SK-N-SH treated with all-trans-retinoic acid at 6 μM for 48 hours (cell line): ENCODE data around the gene CYP46A1.

Experiments used
- ATAC-seq: fragments of 200-7000 bp; cut with Tn5 transposase; 3 replicates; pipeline ENCODE4 v1.9.1; 2020; ENCODE audit warnings: mild to moderate bottlenecking, moderate library complexity
- ARNTL ChIP-seq: fragments of 450-650 bp; formaldehyde crosslinking; IDR thresholded peaks from 2 replicates; pipeline ENCODE4 v1.5.0; 2020; ENCODE audit warnings: low read depth, mild to moderate bottlenecking, moderate library complexity, borderline replicate concordance
- BACH2 ChIP-seq: fragments of 250-450 bp; sonication (Bioruptor Pico); IDR thresholded peaks from 2 replicates; pipeline ENCODE4 v1.9.0; 2021; ENCODE audit warnings: mild to moderate bottlenecking, borderline replicate concordance
- CREB5 ChIP-seq: fragments of 250-450 bp; sonication (Bioruptor Pico); IDR thresholded peaks from 2 replicates; pipeline ENCODE4 v1.5.1; 2020; ENCODE audit warnings: low read depth, mild to moderate bottlenecking, moderate library complexity
- CSDC2 ChIP-seq: fragments of 250-450 bp; sonication (Bioruptor Pico); IDR thresholded peaks from 2 replicates; pipeline ENCODE4 v1.5.0; 2020; ENCODE audit warnings: mild to moderate bottlenecking, moderate library complexity
- GLIS3 ChIP-seq: fragments of 250-450 bp; sonication (Bioruptor Pico); IDR thresholded peaks from 2 replicates; pipeline ENCODE4 v1.5.0; 2020; ENCODE audit warnings: mild to moderate bottlenecking, moderate library complexity
- ISL1 ChIP-seq: fragments of 250-450 bp; sonication (Bioruptor Pico); IDR thresholded peaks from 2 replicates; pipeline ENCODE4 v2.1.2; 2022; ENCODE audit warnings: mild to moderate bottlenecking, moderate library complexity
- OSR1 ChIP-seq: fragments of 250-450 bp; sonication (Bioruptor Pico); IDR thresholded peaks from 2 replicates; pipeline ENCODE4 v1.8.0; 2022; ENCODE audit warnings: moderate library complexity, mild to moderate bottlenecking, inconsistent platforms
- PATZ1 ChIP-seq: fragments of 250-450 bp; sonication (Bioruptor Pico); IDR thresholded peaks from 2 replicates; pipeline ENCODE4 v1.8.0; 2020; ENCODE audit warnings: mild to moderate bottlenecking, moderate library complexity, borderline replicate concordance
- POU6F1 ChIP-seq: fragments of 250-450 bp; sonication (Bioruptor Pico); IDR thresholded peaks from 2 replicates; pipeline ENCODE4 v1.8.0; 2021; ENCODE audit warnings: low read depth, mild to moderate bottlenecking, moderate library complexity, borderline replicate concordance
- PPARA ChIP-seq: fragments of 250-450 bp; sonication (Bioruptor Pico); IDR thresholded peaks from 2 replicates; pipeline ENCODE4 v1.5.0; 2020; ENCODE audit warnings: mild to moderate bottlenecking, borderline replicate concordance
- RARB ChIP-seq: fragments of 250-450 bp; sonication (Bioruptor Pico); IDR thresholded peaks from 2 replicates; pipeline ENCODE4 v1.8.0; 2021; ENCODE audit warnings: mild to moderate bottlenecking, moderate library complexity
- SNAI2 ChIP-seq: fragments of 250-450 bp; sonication (Bioruptor Pico); IDR thresholded peaks from 2 replicates; pipeline ENCODE4 v1.5.0; 2020; ENCODE audit warnings: mild to moderate bottlenecking, moderate library complexity
- TSHZ2 ChIP-seq: fragments of 250-450 bp; sonication (Bioruptor Pico); IDR thresholded peaks from 2 replicates; pipeline ENCODE4 v1.5.0; 2020; ENCODE audit warnings: mild to moderate bottlenecking, moderate library complexity
- ZC3H10 ChIP-seq: fragments of 250-450 bp; sonication (Bioruptor Pico); IDR thresholded peaks from 2 replicates; pipeline ENCODE4 v1.5.1; 2021; ENCODE audit warnings: mild to moderate bottlenecking, moderate library complexity
- ZFP3 ChIP-seq: fragments of 250-450 bp; sonication (Bioruptor Pico); IDR thresholded peaks from 2 replicates; pipeline ENCODE4 v1.5.0; 2020; ENCODE audit warnings: mild to moderate bottlenecking, moderate library complexity
- ZFP30 ChIP-seq: fragments of 450-650 bp; formaldehyde crosslinking; IDR thresholded peaks from 2 replicates; pipeline ENCODE4 v1.5.0; 2022; ENCODE audit warnings: mild to moderate bottlenecking, moderate library complexity
- ZNF565 ChIP-seq: fragments of 450-650 bp; formaldehyde crosslinking; conservative IDR thresholded peaks from 2 replicates; pipeline ENCODE4 v1.5.0; 2020; ENCODE audit warnings: low read depth, mild to moderate bottlenecking, moderate library complexity
- ZNF70 ChIP-seq: fragments of 450-650 bp; formaldehyde crosslinking; IDR thresholded peaks from 2 replicates; pipeline ENCODE4 v1.5.0; 2020; ENCODE audit warnings: mild to moderate bottlenecking, moderate library complexity
- ZNF8 ChIP-seq: fragments of 450-650 bp; formaldehyde crosslinking; IDR thresholded peaks from 2 replicates; pipeline ENCODE4 v1.5.0; 2020; ENCODE audit warnings: mild to moderate bottlenecking, moderate library complexity

Gene CYP46A1

GRCh38 chr14:99658218-99658845 lies 25.8 kb upstream of the CYP46A1 start:
- no peak for ATAC-seq
- TF ChIP-seq TSHZ2 (CRISPR knock-in tag): no peak
- no peak for TF ChIP-seq BACH2
- TF ChIP-seq GLIS3: no peak
- TF ChIP-seq OSR1: no peak
- no peak for TF ChIP-seq CSDC2 (CRISPR knock-in tag)
- TF ChIP-seq, all 23 proteins: peak for 0

GRCh38 chr14:99659333-99659741 lies 24.8 kb upstream of the CYP46A1 start:
- no peak for TF ChIP-seq PATZ1 (CRISPR knock-in tag)
- TF ChIP-seq RARB (CRISPR knock-in tag): no peak
- TF ChIP-seq PPARA (CRISPR knock-in tag): no peak
- no peak for TF ChIP-seq POU6F1 (CRISPR knock-in tag)
- TF ChIP-seq ZFP3 (CRISPR knock-in tag): no peak
- no peak for TF ChIP-seq ISL1 (CRISPR knock-in tag)
- TF ChIP-seq CSDC2 (CRISPR knock-in tag): no peak
- TF ChIP-seq TSHZ2 (CRISPR knock-in tag): no peak
- no peak for TF ChIP-seq ZC3H10 (CRISPR knock-in tag)
- TF ChIP-seq ZNF70 (CRISPR knock-in tag): no peak
- no peak for TF ChIP-seq ZFP30 (CRISPR knock-in tag)
- no peak for TF ChIP-seq ZNF565 (CRISPR knock-in tag)
- no peak for TF ChIP-seq OSR1
- no peak for TF ChIP-seq ARNTL (CRISPR knock-in tag)
- TF ChIP-seq GLIS3: no peak

GRCh38 chr14:99660006-99660566 lies 24.0 kb upstream of the CYP46A1 start:
- ATAC-seq: no peak
- TF ChIP-seq POU6F1 (CRISPR knock-in tag): no peak
- TF ChIP-seq ZNF8 (CRISPR knock-in tag): no peak
- TF ChIP-seq ISL1 (CRISPR knock-in tag): no peak
- TF ChIP-seq OSR1: no peak
- no peak for TF ChIP-seq CREB5 (CRISPR knock-in tag)
- no peak for TF ChIP-seq PPARA (CRISPR knock-in tag)
- no peak for TF ChIP-seq RARB (CRISPR knock-in tag)
- TF ChIP-seq SNAI2 (CRISPR knock-in tag): no peak
- TF ChIP-seq GLIS3: no peak
- no peak for TF ChIP-seq TSHZ2 (CRISPR knock-in tag)
- no peak for TF ChIP-seq ZNF70 (CRISPR knock-in tag)
- TF ChIP-seq ARNTL (CRISPR knock-in tag): no peak
- no peak for TF ChIP-seq ZFP30 (CRISPR knock-in tag)
- no peak for TF ChIP-seq ZC3H10 (CRISPR knock-in tag)

More at GRCh38 chr14:99659333-99659741, 24.8 kb upstream of the CYP46A1 start:
- ATAC-seq: no peak
